Activated naive CD8-positive, alpha-beta T cell treated with anti-CD3 and anti-CD28 coated beads for 36 hours (primary cell): ENCODE data around the gene ADAM10. TPM values are rescaled to one million over a fixed set of nuclear protein-coding genes. Genes with fewer than 3 reads are reported as not detected.
A peak's percentile ranks its signal among the peaks of the same experiment; 100 is the strongest.

Experiments
- DNase-seq: peaks from one replicate; pipeline ENCODE4 v3.0.0; 2021
- H3K27ac Mint-ChIP-seq: one replicate; pipeline ENCODE4 v1.8.0; 2022; ENCODE audit warnings: mild to moderate bottlenecking, moderate library complexity, mixed read lengths
- H3K27me3 Mint-ChIP-seq: one replicate; pipeline ENCODE4 v1.8.0; 2022; ENCODE audit warnings: mild to moderate bottlenecking, mixed read lengths
- H3K36me3 Mint-ChIP-seq: one replicate; pipeline ENCODE4 v1.8.0; 2021; ENCODE audit warnings: mild to moderate bottlenecking, mixed read lengths
- H3K4me1 Mint-ChIP-seq: one replicate; pipeline ENCODE4 v1.8.0; 2021; ENCODE audit warnings: mixed read lengths
- H3K4me3 Mint-ChIP-seq: one replicate; pipeline ENCODE4 v1.8.0; 2022; ENCODE audit warnings: mild to moderate bottlenecking, moderate library complexity, mixed read lengths
- H3K9me3 Mint-ChIP-seq: one replicate; pipeline ENCODE4 v1.8.0; 2022; ENCODE audit warnings: mixed read lengths
- total RNA-seq, 2 experiments: library from RNA; stranded (reverse); gene quantifications; one replicate each; pipeline ENCODE4 v1.2.3, GENCODE V29; 2021

The ADAM10 gene
- total RNA-seq, 2 experiments from 2014 or later = 89.3 to 91.8 TPM

GRCh38 chr15:58684036-58684710 lies 65.3 kb downstream of the ADAM10 start:
- H3K4me1 Mint-ChIP-seq = peaks cover 30% of the 10 kb centered on the region
- no peak overlapping the region for H3K4me3 Mint-ChIP-seq
- H3K27me3 Mint-ChIP-seq = no peaks in the 10 kb centered on the region
- no peak for DNase-seq
- no peak overlapping the region for H3K27ac Mint-ChIP-seq
- peaks cover 12% of the 10 kb centered on the region for H3K36me3 Mint-ChIP-seq
- no peaks in the 10 kb centered on the region for H3K9me3 Mint-ChIP-seq

- H3K4me3 Mint-ChIP-seq = no peak overlapping the region
- peaks cover 13% of the 10 kb centered on the region for H3K36me3 Mint-ChIP-seq
- H3K4me1 Mint-ChIP-seq = peaks cover 32% of the 10 kb centered on the region
- H3K27ac Mint-ChIP-seq = no peak overlapping the region
- DNase-seq = no peak
- no peaks in the 10 kb centered on the region for H3K27me3 Mint-ChIP-seq
- H3K9me3 Mint-ChIP-seq = no peaks in the 10 kb centered on the region
Observed at GRCh38 chr15:58682234-58682633, 67.3 kb downstream of the ADAM10 start.

GRCh38 chr15:58678683-58679082 lies 70.8 kb downstream of the ADAM10 start:
- Mint-ChIP-seq H3K4me3 (no peak overlapping the region), H3K4me1 (peaks cover 21% of the 10 kb centered on the region), H3K36me3 (peaks cover 12% of the 10 kb centered on the region), H3K27ac (no peak overlapping the region), H3K27me3 (no peaks in the 10 kb centered on the region), H3K9me3 (no peaks in the 10 kb centered on the region)
- DNase-seq = no peak

- no peak overlapping the region for H3K4me3 Mint-ChIP-seq
- no peaks in the 10 kb centered on the region for H3K9me3 Mint-ChIP-seq
- DNase-seq = no peak
- H3K36me3 Mint-ChIP-seq = peaks cover 15% of the 10 kb centered on the region
- H3K27me3 Mint-ChIP-seq = no peaks in the 10 kb centered on the region
- H3K27ac Mint-ChIP-seq = no peak overlapping the region
- peaks cover 21% of the 10 kb centered on the region for H3K4me1 Mint-ChIP-seq
Observed at GRCh38 chr15:58677426-58677825, 72.1 kb downstream of the ADAM10 start.

GRCh38 chr15:58676766-58677165 lies 72.7 kb downstream of the ADAM10 start:
- peaks cover 19% of the 10 kb centered on the region for H3K36me3 Mint-ChIP-seq
- H3K4me1 Mint-ChIP-seq = peaks cover 19% of the 10 kb centered on the region
- no peaks in the 10 kb centered on the region for H3K27me3 Mint-ChIP-seq
- H3K4me3 Mint-ChIP-seq = no peak overlapping the region
- H3K9me3 Mint-ChIP-seq = no peaks in the 10 kb centered on the region
- no peak overlapping the region for H3K27ac Mint-ChIP-seq
- no peak for DNase-seq

- H3K4me1 Mint-ChIP-seq = peaks cover 20% of the 10 kb centered on the region
- peaks cover 18% of the 10 kb centered on the region for H3K36me3 Mint-ChIP-seq
- no peak overlapping the region for H3K4me3 Mint-ChIP-seq
- H3K27me3 Mint-ChIP-seq = no peaks in the 10 kb centered on the region
- no peak overlapping the region for H3K27ac Mint-ChIP-seq
- H3K9me3 Mint-ChIP-seq = no peaks in the 10 kb centered on the region
- DNase-seq = no peak
Observed at GRCh38 chr15:58671186-58671585, 78.3 kb downstream of the ADAM10 start.

- no peaks in the 10 kb centered on the region for H3K9me3 Mint-ChIP-seq
- no peak overlapping the region for H3K27ac Mint-ChIP-seq
- H3K36me3 Mint-ChIP-seq = peaks cover 28% of the 10 kb centered on the region
- H3K27me3 Mint-ChIP-seq = no peaks in the 10 kb centered on the region
- no peak for DNase-seq
- peaks cover 20% of the 10 kb centered on the region for H3K4me1 Mint-ChIP-seq
- H3K4me3 Mint-ChIP-seq = no peak overlapping the region
Observed at GRCh38 chr15:58669108-58669507, 80.4 kb downstream of the ADAM10 start.

- no peak overlapping the region for H3K27ac Mint-ChIP-seq
- H3K27me3 Mint-ChIP-seq = no peaks in the 10 kb centered on the region
- H3K4me3 Mint-ChIP-seq = no peak overlapping the region
Observed at GRCh38 chr15:58666957-58667356, 82.5 kb downstream of the ADAM10 start.

GRCh38 chr15:58665672-58666071 lies 83.8 kb downstream of the ADAM10 start:
- Mint-ChIP-seq H3K36me3 (peaks cover 47% of the 10 kb centered on the region), H3K4me1 (peaks cover 15% of the 10 kb centered on the region), H3K4me3 (no peak overlapping the region), H3K9me3 (no peaks in the 10 kb centered on the region), H3K27ac (no peak overlapping the region), H3K27me3 (no peaks in the 10 kb centered on the region)
- DNase-seq = no peak

More at GRCh38 chr15:58666957-58667356, 82.5 kb downstream of the ADAM10 start:
- Mint-ChIP-seq H3K4me1 (peaks cover 17% of the 10 kb centered on the region), H3K36me3 (peaks cover 37% of the 10 kb centered on the region), H3K9me3 (no peaks in the 10 kb centered on the region)
- DNase-seq = no peak

- DNase-seq = no peak
- H3K27me3 Mint-ChIP-seq = no peaks in the 10 kb centered on the region
- no peak overlapping the region for H3K27ac Mint-ChIP-seq
- peaks cover 2% of the 10 kb centered on the region for H3K4me1 Mint-ChIP-seq
- no peak overlapping the region for H3K4me3 Mint-ChIP-seq
- H3K36me3 Mint-ChIP-seq = peaks cover 45% of the 10 kb centered on the region
- no peaks in the 10 kb centered on the region for H3K9me3 Mint-ChIP-seq
Observed at GRCh38 chr15:58650102-58650501, 99.4 kb downstream of the ADAM10 start.

GRCh38 chr15:58649175-58649574 lies 100.3 kb downstream of the ADAM10 start:
- Mint-ChIP-seq H3K4me3 (no peak overlapping the region), H3K27ac (no peak overlapping the region), H3K9me3 (no peaks in the 10 kb centered on the region), H3K27me3 (no peaks in the 10 kb centered on the region), H3K4me1 (peaks cover 2% of the 10 kb centered on the region), H3K36me3 (peaks cover 39% of the 10 kb centered on the region)
- DNase-seq = no peak

- no peak overlapping the region for H3K4me3 Mint-ChIP-seq
- no peak for DNase-seq
- H3K36me3 Mint-ChIP-seq = peaks cover 29% of the 10 kb centered on the region
- no peak overlapping the region for H3K27ac Mint-ChIP-seq
- H3K4me1 Mint-ChIP-seq = peaks cover 19% of the 10 kb centered on the region
- H3K27me3 Mint-ChIP-seq = no peaks in the 10 kb centered on the region
- peaks cover 2% of the 10 kb centered on the region for H3K9me3 Mint-ChIP-seq
Observed at GRCh38 chr15:58643996-58644395, 105.5 kb downstream of the ADAM10 start.

GRCh38 chr15:58641660-58642059 lies 107.8 kb downstream of the ADAM10 start:
- H3K4me3 Mint-ChIP-seq = no peak overlapping the region
- H3K36me3 Mint-ChIP-seq = peaks cover 43% of the 10 kb centered on the region
- peaks cover 21% of the 10 kb centered on the region for H3K4me1 Mint-ChIP-seq
- no peak overlapping the region for H3K27ac Mint-ChIP-seq
- H3K27me3 Mint-ChIP-seq = no peaks in the 10 kb centered on the region
- H3K9me3 Mint-ChIP-seq = peaks cover 3% of the 10 kb centered on the region
- no peak for DNase-seq

- Mint-ChIP-seq H3K4me3 (no peak overlapping the region), H3K27ac (no peak overlapping the region), H3K9me3 (peaks cover 3% of the 10 kb centered on the region), H3K27me3 (no peaks in the 10 kb centered on the region), H3K4me1 (peaks cover 23% of the 10 kb centered on the region), H3K36me3 (peaks cover 42% of the 10 kb centered on the region)
- DNase-seq = no peak
Observed at GRCh38 chr15:58639992-58640391, 109.5 kb downstream of the ADAM10 start.

- H3K4me1 Mint-ChIP-seq = peaks cover 23% of the 10 kb centered on the region
- DNase-seq = no peak
- peak overlapping the region; percentile 26 for H3K27ac Mint-ChIP-seq
- H3K27me3 Mint-ChIP-seq = no peaks in the 10 kb centered on the region
- H3K9me3 Mint-ChIP-seq = peaks cover 3% of the 10 kb centered on the region
- H3K36me3 Mint-ChIP-seq = peaks cover 42% of the 10 kb centered on the region
- H3K4me3 Mint-ChIP-seq = no peak overlapping the region
Observed at GRCh38 chr15:58639002-58639756, 110.3 kb downstream of the ADAM10 start.

- DNase-seq = no peak
- Mint-ChIP-seq H3K27me3 (no peaks in the 10 kb centered on the region), H3K27ac (no peak overlapping the region), H3K36me3 (peaks cover 44% of the 10 kb centered on the region), H3K9me3 (no peaks in the 10 kb centered on the region), H3K4me1 (peaks cover 33% of the 10 kb centered on the region), H3K4me3 (no peak overlapping the region)
Observed at GRCh38 chr15:58632789-58633188, 116.7 kb downstream of the ADAM10 start.
